ENCODE data around the gene VAC14. TPM values are rescaled to one million over a fixed set of nuclear protein-coding genes. Genes with fewer than 3 reads are reported as not detected.
"Not testable (repeated sequence)": the region's sequence is repeated elsewhere in the genome, so short reads cannot be mapped to it uniquely, and the experiment has no call there.

VAC14 gene
- total RNA-seq (2021), result 47.7 and 49.9 TPM in 2 replicates
- long read RNA-seq, transcript VAC14-212 (1 exons, 3,609 nt), result minor isoform, 7 of 36 reads
- long read RNA-seq, transcript VAC14-201 (19 exons, 3,099 nt), result major isoform, 10 of 36 reads
- long read RNA-seq, partial matches to known transcripts, result 10 of 36 reads
- long read RNA-seq, other reads (novel, unspliced or antisense), result 9 of 36 reads

GRCh38 chr16:70800781-70801480 is at the start of gene VAC14:
VAC14 (minus strand) TSS chr16:70801158; CDS start chr16:70800900, 258 bp downstream.
- H3K27ac Mint-ChIP-seq, result peak within 1 kb of the TSS in 2 of 3 experiments; percentile 95 to 96; a peak in 5 of 7 replicates
- peak; percentile 97 for DNase-seq
- peak within 1 kb of the TSS; percentile 19 for H3K14ac ChIP-seq (ENCODE audit: insufficient read depth, low read length)
- no peaks in the 10 kb centered on the region; the same call in 1 of the 2 replicates for H3K27me3 ChIP-seq (ENCODE audit: insufficient read depth, low read length)
- H3K23me2 ChIP-seq (ENCODE audit: insufficient read length, low read depth, low read length, poor library complexity, severe bottlenecking), result peaks cover 3% of the 10 kb centered on the region
- H2BK20ac ChIP-seq (ENCODE audit: low read depth, low read length, poor library complexity, severe bottlenecking), result no peak within 1 kb of the TSS
- H3K4me3 Mint-ChIP-seq, result peak within 1 kb of the TSS; percentile 85 to 93
- H2BK15ac ChIP-seq (ENCODE audit: low read depth, low read length), result no peak within 1 kb of the TSS
- H3K36me3 Mint-ChIP-seq (ENCODE audit: insufficient read depth in 1 of 3, low read depth in 3 of 3), result peaks cover 0 to 8% (median 4%) of the 10 kb centered on the region in 3 experiments; a peak in 4 of 7 replicates
- H3K79me2 ChIP-seq (ENCODE audit: insufficient read depth, low read length), result peaks cover 11% of the 10 kb centered on the region; the same call in 1 of the 2 replicates
- peak within 1 kb of the TSS; percentile 61 for H3K4me2 ChIP-seq (ENCODE audit: insufficient read depth, insufficient read length, low read length)
- no peaks in the 10 kb centered on the region for H3K9me3 ChIP-seq (ENCODE audit: control insufficient read depth, low read depth, low read length)
- no peaks in the 10 kb centered on the region; a peak in 1 of 5 replicates for H3K9me3 Mint-ChIP-seq
- peaks cover 4% of the 10 kb centered on the region for H3K79me1 ChIP-seq (ENCODE audit: insufficient read depth, low read depth, low read length, poor library complexity, severe bottlenecking)
- H4K5ac ChIP-seq (ENCODE audit: insufficient read length, low read depth, low read length), result no peak within 1 kb of the TSS
- no peak within 1 kb of the TSS for H3K23ac ChIP-seq (ENCODE audit: insufficient read length, low read depth, low read length)
- no peak within 1 kb of the TSS for H3K18ac ChIP-seq (ENCODE audit: insufficient read length, low read depth, low read length)
- H4K20me1 ChIP-seq (ENCODE audit: control insufficient read depth, insufficient read depth, insufficient read length), result no peaks in the 10 kb centered on the region
- H3K4me1 ChIP-seq (ENCODE audit: insufficient read depth, low read length), result no peaks in the 10 kb centered on the region
- peaks cover 38% of the 10 kb centered on the region for H3K27me3 Mint-ChIP-seq (ENCODE audit: low read depth)
- no peak within 1 kb of the TSS for H2BK120ac ChIP-seq (ENCODE audit: low read depth, low read length, poor library complexity, severe bottlenecking)
- peak within 1 kb of the TSS; percentile 6 for H2AFZ ChIP-seq (ENCODE audit: low read length)
- H3K4me1 Mint-ChIP-seq, result peaks cover 18 to 21% of the 10 kb centered on the region in 2 experiments
- peak within 1 kb of the TSS; percentile 78 for H3K9ac ChIP-seq (ENCODE audit: extremely low read depth, insufficient read length, low read length)
- H4K91ac ChIP-seq (ENCODE audit: insufficient read length, low read depth, low read length), result no peak within 1 kb of the TSS
- no peak within 1 kb of the TSS for H2AK5ac ChIP-seq (ENCODE audit: insufficient read length, low read length)
- no peak within 1 kb of the TSS for H4K8ac ChIP-seq (replicated peaks; ENCODE audit: insufficient read length, low read depth, low read length)
- no peak within 1 kb of the TSS for H3T11ph ChIP-seq (ENCODE audit: low read length)
- TF ChIP-seq CTCF (conservative IDR thresholded peaks at IDR 0.05), result no peak
- WGBS (ENCODE audit: extremely low coverage, insufficient read length, low lambda C conversion rate), result no CpG with 5 or more reads among the region's 64 CpGs
- no peak within 1 kb of the TSS for H3K27ac ChIP-seq (ENCODE audit: insufficient read length, low read depth, low read length)
- H3K56ac ChIP-seq (ENCODE audit: insufficient read length, low read depth, low read length), result no peak within 1 kb of the TSS
- H3K4ac ChIP-seq (ENCODE audit: low read depth, low read length), result no peak within 1 kb of the TSS
- H2BK5ac ChIP-seq (ENCODE audit: insufficient read length, low read length), result no peak within 1 kb of the TSS
- no peak within 1 kb of the TSS for H2BK12ac ChIP-seq (ENCODE audit: insufficient read length, low read depth, low read length)

GRCh38 chr16:70823498-70824118 is 22.6 kb upstream of the VAC14 start:
- H3K4me1 Mint-ChIP-seq; H2BK12ac ChIP-seq (ENCODE audit: insufficient read length, low read depth, low read length); H3K27ac ChIP-seq (ENCODE audit: insufficient read length, low read depth, low read length); H3T11ph ChIP-seq (ENCODE audit: low read length); H2BK5ac ChIP-seq (ENCODE audit: insufficient read length, low read length); H2AK5ac ChIP-seq (ENCODE audit: insufficient read length, low read length); H3K27ac Mint-ChIP-seq; H3K4me2 ChIP-seq (ENCODE audit: insufficient read depth, insufficient read length, low read length); H3K14ac ChIP-seq (ENCODE audit: insufficient read depth, low read length); H4K91ac ChIP-seq (ENCODE audit: insufficient read length, low read depth, low read length); H3K27me3 Mint-ChIP-seq (ENCODE audit: low read depth); H4K8ac ChIP-seq (replicated peaks; ENCODE audit: insufficient read length, low read depth, low read length); H3K4me1 ChIP-seq (ENCODE audit: insufficient read depth, low read length); DNase-seq; H3K4ac ChIP-seq (ENCODE audit: low read depth, low read length); H3K27me3 ChIP-seq (ENCODE audit: insufficient read depth, low read length); H3K79me2 ChIP-seq (ENCODE audit: insufficient read depth, low read length); H3K36me3 Mint-ChIP-seq (ENCODE audit: insufficient read depth in 1 of 3, low read depth in 3 of 3); H2AFZ ChIP-seq (ENCODE audit: low read length); H3K56ac ChIP-seq (ENCODE audit: insufficient read length, low read depth, low read length); H2BK20ac ChIP-seq (ENCODE audit: low read depth, low read length, poor library complexity, severe bottlenecking); H3K9me3 Mint-ChIP-seq; H4K5ac ChIP-seq (ENCODE audit: insufficient read length, low read depth, low read length); H3K4me3 Mint-ChIP-seq; H2BK15ac ChIP-seq (ENCODE audit: low read depth, low read length); H3K79me1 ChIP-seq (ENCODE audit: insufficient read depth, low read depth, low read length, poor library complexity, severe bottlenecking); H4K20me1 ChIP-seq (ENCODE audit: control insufficient read depth, insufficient read depth, insufficient read length); H3K9ac ChIP-seq (ENCODE audit: extremely low read depth, insufficient read length, low read length); H3K9me3 ChIP-seq (ENCODE audit: control insufficient read depth, low read depth, low read length); H3K18ac ChIP-seq (ENCODE audit: insufficient read length, low read depth, low read length); H3K23ac ChIP-seq (ENCODE audit: insufficient read length, low read depth, low read length); H3K23me2 ChIP-seq (ENCODE audit: insufficient read length, low read depth, low read length, poor library complexity, severe bottlenecking); H2BK120ac ChIP-seq (ENCODE audit: low read depth, low read length, poor library complexity, severe bottlenecking): not testable (repeated sequence)
- no CpG with 5 or more reads among the region's 4 CpGs for WGBS (ENCODE audit: extremely low coverage, insufficient read length, low lambda C conversion rate)
